ENCODE data around the gene CLIC4. TPM values are rescaled to one million over a fixed set of nuclear protein-coding genes. Genes with fewer than 3 reads are reported as not detected.
"Not testable (repeated sequence)": the region's sequence is repeated elsewhere in the genome, so short reads cannot be mapped to it uniquely, and the experiment has no call there.

Gene CLIC4
- total RNA-seq, 4 donors from 2014 or later, result 205 to 309 (median 292) TPM

GRCh38 chr1:24806588-24806987 lies 61.3 kb downstream of the CLIC4 start:
- no peak for DNase-seq (ENCODE audit: low spot score)
- ATAC-seq (ENCODE audit: low FRiP score), result no peak
- no peak for TF ChIP-seq CTCF (IDR thresholded peaks at IDR 0.05)

- not testable (repeated sequence) for DNase-seq (ENCODE audit: low spot score); ATAC-seq (ENCODE audit: low FRiP score)
Observed at GRCh38 chr1:24811494-24811893, 66.2 kb downstream of the CLIC4 start.

- DNase-seq (ENCODE audit: low spot score), result not testable (repeated sequence)
Observed at GRCh38 chr1:24820221-24820620, 75.0 kb downstream of the CLIC4 start.

GRCh38 chr1:24822887-24823286 lies 77.6 kb downstream of the CLIC4 start:
- no peak for TF ChIP-seq CTCF (IDR thresholded peaks at IDR 0.05)
- no peak for DNase-seq (ENCODE audit: low spot score)
- no peak for ATAC-seq (ENCODE audit: low FRiP score)

More at GRCh38 chr1:24820221-24820620, 75.0 kb downstream of the CLIC4 start:
- ATAC-seq (ENCODE audit: low FRiP score), result not testable (repeated sequence)

GRCh38 chr1:24823486-24823885 lies 78.2 kb downstream of the CLIC4 start:
- ATAC-seq (ENCODE audit: low FRiP score); DNase-seq (ENCODE audit: low spot score): not testable (repeated sequence)

- DNase-seq (ENCODE audit: low spot score), result no peak
- ATAC-seq (ENCODE audit: low FRiP score), result no peak
- no peak for TF ChIP-seq CTCF (IDR thresholded peaks at IDR 0.05)
Observed at GRCh38 chr1:24825174-24825573, 79.9 kb downstream of the CLIC4 start.

- ATAC-seq (ENCODE audit: low FRiP score) (peak; percentile 11), DNase-seq (ENCODE audit: low spot score) (no peak)
- no peak for TF ChIP-seq CTCF (IDR thresholded peaks at IDR 0.05)
Observed at GRCh38 chr1:24826510-24826909, 81.3 kb downstream of the CLIC4 start.

GRCh38 chr1:24827379-24828135 lies 82.3 kb downstream of the CLIC4 start:
- no peak for ATAC-seq (ENCODE audit: low FRiP score)
- DNase-seq (ENCODE audit: low spot score), result no peak
- no peak for TF ChIP-seq CTCF (IDR thresholded peaks at IDR 0.05)
